WI38 (cell line): Measurements from ENCODE around the gene CHMP5.
"Not testable (repeated sequence)": the region's sequence is repeated elsewhere in the genome, so short reads cannot be mapped to it uniquely, and the experiment has no call there.

Experiments used
- H3K4me3 ChIP-seq: 2 replicates; pipeline ENCODE4 v1.5.1; 2011; ENCODE audit warnings: low read depth, mild to moderate bottlenecking, control low read depth, low read length
- TF ChIP-seq, protein P1 (sequence below): IDR thresholded peaks from 2 replicates; pipeline ENCODE4 v1.5.1; 2012; ENCODE audit warnings: low read depth, mild to moderate bottlenecking, control low read depth, low read length

The CHMP5 gene

GRCh38 chr9:33310748-33311147 is 45.9 kb downstream of the CHMP5 start:
- TF ChIP-seq, protein P1, sequence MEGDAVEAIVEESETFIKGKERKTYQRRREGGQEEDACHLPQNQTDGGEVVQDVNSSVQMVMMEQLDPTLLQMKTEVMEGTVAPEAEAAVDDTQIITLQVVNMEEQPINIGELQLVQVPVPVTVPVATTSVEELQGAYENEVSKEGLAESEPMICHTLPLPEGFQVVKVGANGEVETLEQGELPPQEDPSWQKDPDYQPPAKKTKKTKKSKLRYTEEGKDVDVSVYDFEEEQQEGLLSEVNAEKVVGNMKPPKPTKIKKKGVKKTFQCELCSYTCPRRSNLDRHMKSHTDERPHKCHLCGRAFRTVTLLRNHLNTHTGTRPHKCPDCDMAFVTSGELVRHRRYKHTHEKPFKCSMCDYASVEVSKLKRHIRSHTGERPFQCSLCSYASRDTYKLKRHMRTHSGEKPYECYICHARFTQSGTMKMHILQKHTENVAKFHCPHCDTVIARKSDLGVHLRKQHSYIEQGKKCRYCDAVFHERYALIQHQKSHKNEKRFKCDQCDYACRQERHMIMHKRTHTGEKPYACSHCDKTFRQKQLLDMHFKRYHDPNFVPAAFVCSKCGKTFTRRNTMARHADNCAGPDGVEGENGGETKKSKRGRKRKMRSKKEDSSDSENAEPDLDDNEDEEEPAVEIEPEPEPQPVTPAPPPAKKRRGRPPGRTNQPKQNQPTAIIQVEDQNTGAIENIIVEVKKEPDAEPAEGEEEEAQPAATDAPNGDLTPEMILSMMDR, result no peak

DNA sequence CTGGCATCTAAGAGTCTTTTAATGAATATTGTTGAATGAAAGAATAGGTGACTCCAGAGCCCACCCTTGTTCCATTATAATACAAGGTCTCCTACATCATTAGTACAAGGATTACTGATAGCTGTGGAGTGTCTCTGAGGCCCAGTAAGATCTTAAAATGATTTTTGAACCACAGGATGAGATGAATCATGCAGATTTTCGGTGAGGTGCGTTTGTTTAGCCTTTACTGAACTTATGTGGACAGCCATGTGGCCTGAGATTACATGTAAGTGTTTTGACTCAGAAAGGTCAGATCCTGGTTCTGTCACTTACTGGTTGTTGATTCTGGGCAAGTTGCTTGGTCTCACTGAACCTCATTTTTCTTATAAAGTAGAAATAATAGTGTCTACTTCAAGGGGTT is 47.1 kb downstream of the CHMP5 start:
- TF ChIP-seq, protein P1, result no peak
- H3K4me3 ChIP-seq, result no peak overlapping the region

More at GRCh38 chr9:33310748-33311147, 45.9 kb downstream of the CHMP5 start:
- no peak overlapping the region for H3K4me3 ChIP-seq

- TF ChIP-seq, protein P1, result no peak
- no peak overlapping the region for H3K4me3 ChIP-seq
Observed at GRCh38 chr9:33315371-33315770, 50.5 kb downstream of the CHMP5 start.

DNA sequence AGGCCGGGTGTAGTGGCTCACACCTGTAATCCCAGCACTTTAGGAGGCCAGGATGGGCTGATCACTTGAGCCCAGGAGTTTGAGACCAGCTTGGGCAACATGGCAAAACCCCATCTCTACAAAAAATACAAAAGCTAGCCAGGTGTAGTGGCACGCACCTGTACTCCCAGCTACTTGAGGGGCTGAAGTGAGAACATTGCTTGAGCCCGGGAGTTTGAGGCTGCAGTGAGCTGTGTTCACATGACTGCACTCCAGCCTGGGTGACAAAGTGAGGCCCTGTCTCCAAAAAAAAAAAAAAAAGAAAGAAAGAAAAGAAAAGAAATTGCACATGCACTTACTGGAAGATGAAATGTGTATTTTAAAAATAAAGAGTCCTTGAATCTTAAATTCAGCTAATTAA is 52.3 kb downstream of the CHMP5 start:
- H3K4me3 ChIP-seq, result not testable (repeated sequence)

DNA sequence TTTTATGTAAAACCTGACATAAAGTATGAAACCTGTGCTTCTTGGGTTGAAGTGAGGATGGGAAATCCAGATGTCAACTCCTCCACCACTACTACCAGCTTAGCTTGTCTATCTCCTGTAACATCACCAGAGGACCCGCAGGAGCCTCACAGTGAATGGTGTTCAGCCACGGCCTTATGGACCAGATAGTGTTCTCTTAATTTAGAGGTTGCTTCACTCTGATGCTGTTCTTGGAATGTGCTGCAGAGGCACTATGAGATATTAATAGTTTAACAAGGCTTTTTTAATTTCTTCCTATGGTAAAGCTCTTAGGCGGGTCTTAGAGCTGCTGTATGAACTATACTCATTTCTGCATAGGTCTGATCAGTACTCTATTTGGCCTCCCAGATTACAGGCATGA is 53.4 kb downstream of the CHMP5 start:
- TF ChIP-seq, protein P1, result no peak
- no peak overlapping the region for H3K4me3 ChIP-seq

DNA sequence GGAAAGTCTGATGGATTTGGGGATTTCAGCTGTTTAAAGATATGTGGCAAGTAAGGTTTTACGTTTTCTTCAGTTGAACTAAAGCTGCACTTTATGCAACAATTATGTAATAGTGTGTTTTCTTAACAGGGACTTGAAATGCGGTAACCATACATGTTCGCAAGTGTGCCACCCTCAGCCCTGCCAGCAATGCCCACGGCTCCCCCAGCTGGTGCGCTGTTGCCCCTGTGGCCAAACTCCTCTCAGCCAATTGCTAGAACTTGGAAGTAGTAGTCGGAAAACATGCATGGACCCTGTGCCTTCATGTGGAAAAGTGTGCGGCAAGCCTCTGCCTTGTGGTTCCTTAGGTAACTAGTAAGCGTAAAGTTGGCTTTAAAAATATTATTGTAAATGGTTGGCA is 53.9 kb downstream of the CHMP5 start:
- TF ChIP-seq, protein P1, result no peak
- H3K4me3 ChIP-seq, result no peak overlapping the region

DNA sequence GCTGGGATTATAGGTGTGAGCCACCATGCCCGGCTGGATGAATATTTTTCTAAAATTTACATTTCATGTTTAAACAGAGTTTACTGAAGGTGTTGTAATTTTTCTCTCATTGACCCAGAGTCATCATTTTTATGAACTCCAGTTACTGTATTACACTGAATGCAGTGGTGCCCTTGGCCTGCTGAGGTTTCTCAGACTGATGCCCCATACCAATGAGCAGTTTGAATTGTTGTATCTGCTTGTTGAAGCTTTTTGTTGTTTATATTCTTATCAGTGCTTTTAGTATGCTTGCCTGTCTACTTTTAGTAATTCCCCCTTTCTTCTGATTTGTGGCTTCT is 55.4 kb downstream of the CHMP5 start:
- TF ChIP-seq, protein P1, result no peak

GRCh38 chr9:33320568-33321261 is 55.9 kb downstream of the CHMP5 start:
- peak overlapping the region; percentile 16; the same call in 1 of the 2 replicates for H3K4me3 ChIP-seq
- TF ChIP-seq, protein P1, result no peak

More for the DNA sequence above, 55.4 kb downstream of the CHMP5 start:
- no peak overlapping the region for H3K4me3 ChIP-seq
